Aorta (tissue), 5 donors: ENCODE data around the gene NR3C2. TPM values are rescaled to one million over a fixed set of nuclear protein-coding genes. Genes with fewer than 3 reads are reported as not detected.
A peak's percentile ranks its signal among the peaks of the same experiment; 100 is the strongest.

Source experiments
- ATAC-seq: fragments of 200-7000 bp; cut with Tn5 transposase; one replicate; pipeline ENCODE4 v1.9.1; 2022; ENCODE audit warnings: moderate library complexity; ENCODE audit not compliant: low FRiP score
- DNase-seq, 2 donors: peaks; one replicate each; pipeline ENCODE4 v3.0.0-alpha.2; 2020
- H3K27ac ChIP-seq, 2 donors: one replicate each; pipeline ENCODE4 v1.5.1; 2013; ENCODE audit warnings: low read length in 2 of 2, mild to moderate bottlenecking in 2 of 2, moderate library complexity in 2 of 2, control low read depth in 1 of 2, inconsistent platforms in 1 of 2, low read depth in 1 of 2
- H3K27me3 ChIP-seq, 2 donors: one replicate each; pipeline ENCODE4 v1.6.1; 2013; ENCODE audit warnings: control low read depth in 1 of 2, low read length in 1 of 2, mild to moderate bottlenecking in 1 of 2, moderate library complexity in 1 of 2; ENCODE audit not compliant: insufficient read depth in 2 of 2, control insufficient read depth in 1 of 2
- H3K36me3 ChIP-seq, 2 donors: one replicate each; pipeline ENCODE4 v1.6.1; 2013; ENCODE audit warnings: control low read depth in 1 of 2, low read length in 1 of 2, mild to moderate bottlenecking in 1 of 2; ENCODE audit not compliant: insufficient read depth in 2 of 2, control insufficient read depth in 1 of 2
- H3K4me1 ChIP-seq, 2 donors: one replicate each; pipeline ENCODE4 v1.6.1; 2013; ENCODE audit warnings: low read length in 2 of 2, control low read depth in 1 of 2, mild to moderate bottlenecking in 1 of 2, moderate library complexity in 1 of 2; ENCODE audit not compliant: insufficient read depth in 2 of 2, control insufficient read depth in 1 of 2
- H3K4me3 ChIP-seq, 2 donors: one replicate each; pipeline ENCODE4 v1.5.1; 2013; ENCODE audit warnings: low read length in 2 of 2, control low read depth in 1 of 2, mild to moderate bottlenecking in 1 of 2
- H3K9me3 ChIP-seq: one replicate; pipeline ENCODE4 v1.6.1; 2013; ENCODE audit warnings: mild to moderate bottlenecking, low read length; ENCODE audit not compliant: control insufficient read depth
- WGBS, 2 donors: extraction: QIAGEN DNeasy Blood & Tissue Kit; methylation state at CpG; one replicate each; pipeline ENCODE4 v1.1.7; 2013; 5-methylcytosine and 5-hydroxymethylcytosine counted together
- intact Hi-C, 2 donors: fragments of 100-400 bp; cut with DNase I; formaldehyde crosslinking; loops; one replicate each; pipeline versions ENCODE4 v1.14.2 to v1.15.0; 2022
- polyA plus RNA-seq, 2 donors: library from polyadenylated mRNA; stranded (reverse); fragments of 200-250 nt; gene quantifications; one replicate each; pipeline ENCODE4 v1.2.3, GENCODE V29; 2013
- total RNA-seq, 2 donors: library from RNA; stranded (reverse); fragmentation: NEBNext Ultra II Directional; extraction: Animal tissue kit (Norgen Biotek cat#: 25700); gene quantifications; one replicate each; pipeline ENCODE4 v1.2.1, GENCODE V29; 2021
- donor health status: healthy with polysubstance abuse.
- donor health status: Bipolar disorder and iron deficiency.
- donor health status: DM: no; HTN: no; CAD: no.
- donor health status: DM: no; HTN: no; CAD: no.
- donor health status: DM: yes; HTN: yes; CAD: no.

The NR3C2 gene
- total and polyA plus RNA-seq, 4 donors: 3.4 to 22.9 (median 6.9) TPM

DNA sequence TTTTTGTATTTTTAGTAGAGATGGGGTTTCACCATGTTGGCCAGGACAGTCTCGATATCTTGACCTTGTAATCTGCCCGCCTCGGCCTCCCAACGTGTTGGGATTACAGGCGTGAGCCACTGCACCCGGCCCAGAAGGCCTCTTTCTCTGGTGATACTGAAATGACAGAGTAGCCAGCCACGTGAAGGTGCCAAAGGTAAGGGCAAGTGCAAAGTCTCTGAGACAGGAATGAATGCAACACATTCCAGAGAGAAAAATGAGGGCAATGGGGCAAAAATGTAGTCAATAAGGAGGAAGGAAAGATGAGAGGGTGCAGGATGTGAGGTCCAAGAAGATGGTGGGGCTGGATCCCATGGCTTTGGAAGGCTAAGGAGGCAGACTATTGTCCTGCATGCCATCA lies 176.0 kb downstream of the NR3C2 start:
- intact Hi-C loops: no loop called here
- no peak overlapping the region for H3K4me3 ChIP-seq
- ATAC-seq (no peak), DNase-seq (no peak)
- H3K36me3 ChIP-seq: no peaks in the 10 kb centered on the region
- WGBS, 2 donors: 91 to 95% methylated on average over 7 of the region's 7 CpGs
- no peak overlapping the region for H3K27ac ChIP-seq
- H3K4me1 ChIP-seq: no peaks in the 10 kb centered on the region
- no peaks in the 10 kb centered on the region for H3K9me3 ChIP-seq
- no peaks in the 10 kb centered on the region for H3K27me3 ChIP-seq

DNA sequence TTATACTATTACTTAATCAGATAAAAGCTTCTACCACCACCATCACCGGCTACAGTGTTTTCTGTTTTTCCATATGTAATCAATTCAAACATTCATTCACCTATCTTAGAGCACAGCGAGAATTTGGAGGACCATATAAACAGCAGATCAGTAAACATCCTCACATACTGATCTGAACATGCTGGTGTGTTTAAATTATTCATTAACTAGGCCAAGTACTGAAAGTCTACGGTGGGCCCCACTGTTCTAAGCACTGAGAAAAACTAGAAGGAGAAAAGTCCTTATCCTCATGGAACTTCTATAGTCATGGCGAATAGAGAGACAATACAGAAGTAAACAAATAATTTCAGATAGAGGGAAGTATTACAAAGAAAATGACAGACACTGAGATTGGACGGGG lies 176.6 kb downstream of the NR3C2 start:
- no peak for DNase-seq
- no peaks in the 10 kb centered on the region for H3K4me1 ChIP-seq
- no peaks in the 10 kb centered on the region for H3K27me3 ChIP-seq
- no peaks in the 10 kb centered on the region for H3K9me3 ChIP-seq
- no peak for ATAC-seq
- intact Hi-C loops: no loop called here
- no peak overlapping the region for H3K4me3 ChIP-seq
- WGBS, 2 donors: 94 to 97% methylated on average over 5 of the region's 5 CpGs
- no peak overlapping the region for H3K27ac ChIP-seq
- no peaks in the 10 kb centered on the region for H3K36me3 ChIP-seq

DNA sequence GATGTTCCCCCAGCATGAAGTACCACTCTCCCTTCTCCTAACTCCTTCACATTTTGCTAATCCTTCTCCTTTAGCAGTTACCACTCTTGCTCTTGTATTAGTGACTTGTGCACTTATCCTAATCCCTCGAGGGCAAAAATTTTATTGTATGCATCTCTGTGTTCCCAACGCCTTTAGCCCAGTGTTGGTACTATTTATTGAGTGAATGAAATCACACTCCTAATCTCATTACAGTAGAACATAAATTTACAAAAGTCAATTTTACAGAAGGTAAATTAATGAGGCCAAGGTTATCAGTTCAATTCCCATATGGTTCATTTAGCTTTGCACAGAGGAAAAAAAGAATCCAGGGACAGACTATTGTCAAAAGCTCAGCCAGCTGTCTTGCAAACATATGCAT lies 178.4 kb downstream of the NR3C2 start:
- Histone ChIP-seq H3K36me3 (no peaks in the 10 kb centered on the region), H3K4me1 (no peaks in the 10 kb centered on the region), H3K9me3 (no peaks in the 10 kb centered on the region), H3K4me3 (no peak overlapping the region), H3K27ac (no peak overlapping the region), H3K27me3 (no peaks in the 10 kb centered on the region)
- ATAC-seq: no peak
- DNase-seq: no peak
- WGBS, 2 donors: 86 to 91% methylated on average over 2 of the region's 2 CpGs
- intact Hi-C loops: no loop called here

DNA sequence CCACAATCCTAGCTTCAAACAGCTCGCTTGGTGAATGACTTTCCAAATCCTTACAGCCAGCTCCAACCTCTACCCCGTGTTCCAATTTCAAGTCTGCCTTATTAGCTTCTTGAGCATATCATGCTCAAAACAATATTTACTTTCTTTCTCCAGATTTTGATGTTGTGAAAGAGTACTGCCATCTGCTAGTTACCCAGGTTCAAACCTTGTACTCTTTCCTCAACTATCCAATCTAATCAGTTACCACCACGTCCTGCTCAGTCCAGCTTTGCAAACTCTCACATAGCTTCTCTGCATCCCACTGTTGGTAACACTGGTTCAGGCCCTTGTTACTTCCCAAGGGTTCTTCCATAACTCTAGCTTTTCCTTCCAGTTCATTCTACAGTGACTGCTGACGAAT lies 179.1 kb downstream of the NR3C2 start:
- Histone ChIP-seq H3K4me3 (no peak overlapping the region), H3K4me1 (no peaks in the 10 kb centered on the region), H3K9me3 (no peaks in the 10 kb centered on the region), H3K36me3 (no peaks in the 10 kb centered on the region), H3K27me3 (no peaks in the 10 kb centered on the region), H3K27ac (no peak overlapping the region)
- intact Hi-C loops: no loop called here
- ATAC-seq: no peak
- 92 to 93% methylated on average over 4 of the region's 4 CpGs for WGBS, 2 donors
- DNase-seq: no peak

DNA sequence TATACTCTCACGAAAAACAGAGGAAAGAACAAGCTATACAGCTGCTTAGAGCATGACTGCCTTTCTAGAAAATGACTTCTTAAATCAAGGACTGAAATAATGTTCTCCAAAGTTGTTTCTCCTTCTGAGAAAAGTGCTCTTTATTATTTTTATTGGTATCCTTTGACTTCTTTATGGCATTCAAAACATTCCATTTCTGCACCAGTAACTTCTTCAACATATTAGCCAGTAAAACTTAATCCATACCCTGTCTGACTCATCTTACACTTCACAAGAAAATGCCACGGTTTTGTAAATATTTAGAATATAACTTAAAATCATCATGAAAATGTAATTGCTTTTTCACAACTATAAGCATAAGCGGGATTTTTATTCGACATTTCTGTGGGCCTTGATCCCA lies 180.4 kb downstream of the NR3C2 start:
- 34 to 57% methylated on average over 4 of the region's 4 CpGs for WGBS, 2 donors
- Histone ChIP-seq H3K27ac (no peak overlapping the region), H3K4me1 (no peaks in the 10 kb centered on the region), H3K27me3 (no peaks in the 10 kb centered on the region), H3K36me3 (no peaks in the 10 kb centered on the region), H3K4me3 (no peak overlapping the region), H3K9me3 (no peaks in the 10 kb centered on the region)
- ATAC-seq: no peak
- intact Hi-C loops: no loop called here
- DNase-seq: no peak

DNA sequence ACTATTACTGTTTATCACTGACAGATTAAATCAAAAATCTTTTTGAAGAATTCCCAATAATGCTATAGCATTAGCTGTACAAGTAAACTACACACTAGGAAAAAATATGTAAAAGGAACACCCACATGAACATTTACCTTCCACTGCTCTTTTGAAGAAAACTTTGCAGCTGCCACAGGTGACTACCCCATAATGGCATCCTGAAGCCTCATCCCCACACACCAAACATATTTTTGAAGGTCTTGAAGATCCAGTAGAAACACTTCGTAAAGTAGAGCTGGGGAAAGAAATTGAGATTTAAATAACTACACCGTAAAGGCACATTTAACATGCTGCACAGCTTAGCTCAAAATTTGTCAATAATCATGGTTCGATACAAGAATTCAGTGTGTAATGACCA lies 182.4 kb downstream of the NR3C2 start:
- Histone ChIP-seq H3K27ac (no peak overlapping the region), H3K4me1 (no peaks in the 10 kb centered on the region), H3K27me3 (no peaks in the 10 kb centered on the region), H3K4me3 (no peak overlapping the region), H3K36me3 (no peaks in the 10 kb centered on the region), H3K9me3 (no peaks in the 10 kb centered on the region)
- 97% methylated on average over 3 of the region's 3 CpGs for WGBS, 2 donors
- ATAC-seq (no peak), DNase-seq (no peak)
- intact Hi-C loops: no loop called here

DNA sequence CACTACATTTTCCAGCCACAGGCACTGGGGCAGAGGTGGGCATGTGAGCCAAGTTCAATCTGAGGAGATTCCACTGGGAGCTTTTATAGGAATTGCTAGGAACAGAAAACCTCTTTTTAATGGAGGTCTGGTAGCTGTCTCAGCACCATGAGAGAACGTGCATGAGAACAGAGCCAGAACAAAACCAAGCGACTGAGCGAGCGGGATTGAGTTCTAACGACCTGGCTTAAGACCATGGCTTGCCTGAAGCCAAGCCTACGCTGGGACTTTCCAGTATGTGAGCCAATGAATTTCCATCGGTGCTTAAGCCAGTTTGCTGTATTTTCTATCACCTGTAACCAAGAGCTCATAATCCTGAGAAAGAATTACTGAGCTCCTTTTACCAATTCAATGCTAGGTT lies 183.7 kb downstream of the NR3C2 start:
- Histone ChIP-seq H3K27me3 (no peaks in the 10 kb centered on the region), H3K36me3 (no peaks in the 10 kb centered on the region), H3K4me1 (no peaks in the 10 kb centered on the region), H3K27ac (no peak overlapping the region), H3K9me3 (no peaks in the 10 kb centered on the region), H3K4me3 (no peak overlapping the region)
- intact Hi-C loops: no loop called here
- WGBS, 2 donors: 90 to 91% methylated on average over 7 of the region's 7 CpGs
- ATAC-seq: peak; percentile 22
- DNase-seq: no peak

DNA sequence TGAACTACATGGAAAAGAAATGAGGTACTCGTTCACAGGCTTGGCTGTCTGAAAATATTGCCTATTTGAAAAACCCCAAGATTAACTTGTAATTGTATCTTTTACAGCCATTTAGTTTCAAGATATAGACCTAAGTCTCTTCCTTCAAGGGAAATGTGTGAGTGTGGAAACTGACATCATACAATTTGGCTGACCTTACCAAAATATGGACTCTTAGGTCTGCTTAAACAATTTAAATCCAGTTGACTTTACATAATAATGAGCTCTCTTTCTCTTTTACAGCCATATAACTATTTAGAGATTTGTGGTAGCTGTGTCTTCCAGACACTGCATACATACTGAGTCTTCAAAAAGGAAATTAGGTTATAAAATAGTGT lies 186.9 kb downstream of the NR3C2 start:
- WGBS, 2 donors: 67 to 73% methylated on average over 1 of the region's 1 CpG
- H3K4me3 ChIP-seq: no peak overlapping the region
- no peaks in the 10 kb centered on the region for H3K4me1 ChIP-seq
- H3K9me3 ChIP-seq: no peaks in the 10 kb centered on the region
- no peak overlapping the region for H3K27ac ChIP-seq
- ATAC-seq (no peak), DNase-seq (no peak)
- no peaks in the 10 kb centered on the region for H3K36me3 ChIP-seq
- no peaks in the 10 kb centered on the region for H3K27me3 ChIP-seq
- intact Hi-C loops: no loop called here

DNA sequence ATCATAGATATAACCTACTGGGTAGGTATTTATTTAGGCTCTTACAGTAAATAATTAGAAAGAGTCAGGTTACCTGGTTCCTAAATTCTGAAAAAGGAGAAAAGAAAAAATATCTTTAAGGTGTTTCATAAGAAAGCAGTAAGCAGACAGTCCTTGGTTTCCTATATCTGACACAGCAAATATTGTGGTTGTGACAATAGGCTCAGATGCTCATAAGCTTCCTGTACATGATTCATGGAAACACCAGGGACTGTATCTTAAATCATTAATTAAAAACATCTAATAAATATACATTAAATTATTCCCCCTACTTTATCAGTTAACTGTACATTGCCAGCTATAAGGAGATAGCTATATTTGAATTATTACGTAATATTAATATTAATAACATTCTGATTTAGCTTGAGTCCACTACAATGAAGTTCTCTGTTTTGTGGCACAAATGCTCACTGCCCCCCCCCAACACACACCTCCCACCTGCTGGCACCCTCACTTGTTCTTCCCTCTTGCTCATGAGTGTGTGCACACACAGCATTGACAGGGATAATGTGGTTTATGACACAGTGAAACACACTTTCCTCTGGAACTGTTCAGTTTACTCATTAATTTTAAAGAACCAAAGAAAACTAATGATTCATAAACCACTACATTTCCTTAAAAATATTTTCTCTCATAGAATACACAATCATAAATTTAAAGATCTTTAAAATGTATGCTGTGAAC lies 187.4 kb downstream of the NR3C2 start:
- Histone ChIP-seq H3K4me1 (no peaks in the 10 kb centered on the region), H3K27me3 (no peaks in the 10 kb centered on the region), H3K9me3 (no peaks in the 10 kb centered on the region), H3K36me3 (no peaks in the 10 kb centered on the region), H3K27ac (no peak overlapping the region), H3K4me3 (no peak overlapping the region)
- 95 to 99% methylated on average over 1 of the region's 1 CpG for WGBS, 2 donors
- no peak for DNase-seq
- intact Hi-C loops: no loop called here
- no peak for ATAC-seq
